Esophagus muscularis mucosa (tissue), 3 donors: ENCODE results near the gene CPSF3.

Experiments
- POLR2AphosphoS5 ChIP-seq, 2 donors: sonication (generic); formaldehyde crosslinking; IDR thresholded peaks; one replicate each; pipeline ENCODE4 v1.6.1; 2017; ENCODE audit warnings: antibody characterized with exemption in 2 of 2
- TF ChIP-seq, protein P1 (sequence below), 3 experiments: fragments of 200-600 bp in 2 of 3; fragments of 450-650 bp in 1 of 3; sonication (generic) in 2 of 3; IDR thresholded peaks; one replicate each; pipeline ENCODE4 v1.5.1; 2017 to 2019; ENCODE audit warnings: antibody characterized with exemption in 3 of 3, mild to moderate bottlenecking in 2 of 3, moderate library complexity in 1 of 3

DNA sequence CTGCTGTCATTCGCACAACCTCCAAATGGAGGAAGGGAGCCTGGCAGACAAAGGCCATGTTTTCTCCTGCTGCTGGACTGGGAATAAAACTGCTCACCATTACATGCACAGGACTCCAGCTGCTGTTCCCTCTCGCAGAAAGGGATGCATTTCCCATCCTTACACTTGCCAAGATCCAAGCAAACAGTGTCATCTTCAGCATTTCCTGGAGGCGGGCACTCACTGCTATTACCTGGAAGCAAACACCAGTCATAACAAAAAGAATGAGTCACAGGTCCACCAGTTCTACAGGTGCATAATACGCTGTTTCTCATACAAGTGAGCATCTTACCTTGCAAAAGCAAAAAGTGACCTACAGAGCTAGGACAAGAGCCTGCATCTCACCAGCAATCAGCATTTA lies 73.6 kb downstream of the CPSF3 start:
- TF ChIP-seq, protein P1, sequence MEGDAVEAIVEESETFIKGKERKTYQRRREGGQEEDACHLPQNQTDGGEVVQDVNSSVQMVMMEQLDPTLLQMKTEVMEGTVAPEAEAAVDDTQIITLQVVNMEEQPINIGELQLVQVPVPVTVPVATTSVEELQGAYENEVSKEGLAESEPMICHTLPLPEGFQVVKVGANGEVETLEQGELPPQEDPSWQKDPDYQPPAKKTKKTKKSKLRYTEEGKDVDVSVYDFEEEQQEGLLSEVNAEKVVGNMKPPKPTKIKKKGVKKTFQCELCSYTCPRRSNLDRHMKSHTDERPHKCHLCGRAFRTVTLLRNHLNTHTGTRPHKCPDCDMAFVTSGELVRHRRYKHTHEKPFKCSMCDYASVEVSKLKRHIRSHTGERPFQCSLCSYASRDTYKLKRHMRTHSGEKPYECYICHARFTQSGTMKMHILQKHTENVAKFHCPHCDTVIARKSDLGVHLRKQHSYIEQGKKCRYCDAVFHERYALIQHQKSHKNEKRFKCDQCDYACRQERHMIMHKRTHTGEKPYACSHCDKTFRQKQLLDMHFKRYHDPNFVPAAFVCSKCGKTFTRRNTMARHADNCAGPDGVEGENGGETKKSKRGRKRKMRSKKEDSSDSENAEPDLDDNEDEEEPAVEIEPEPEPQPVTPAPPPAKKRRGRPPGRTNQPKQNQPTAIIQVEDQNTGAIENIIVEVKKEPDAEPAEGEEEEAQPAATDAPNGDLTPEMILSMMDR (IDR thresholded peaks at IDR 0.05), result no peak
- no peak for TF ChIP-seq POLR2AphosphoS5 (IDR thresholded peaks at IDR 0.05)
